Progenitor cell of endocrine pancreas (in vitro differentiated cells): ENCODE measurements around the gene EIF4G1. TPM values are rescaled to one million over a fixed set of nuclear protein-coding genes. Genes with fewer than 3 reads are reported as not detected.
A peak's percentile ranks its signal among the peaks of the same experiment; 100 is the strongest.

ENCODE experiments used
- DNase-seq: peaks from one replicate; pipeline ENCODE4 v3.0.0; 2021; ENCODE audit warnings: low spot score; ENCODE audit not compliant: unreplicated experiment
- H3K27ac Mint-ChIP-seq: 2 replicates; pipeline ENCODE4 v1.8.0; 2021; ENCODE audit warnings: mild to moderate bottlenecking, moderate library complexity, mixed read lengths
- H3K27me3 Mint-ChIP-seq: 2 replicates; pipeline ENCODE4 v1.8.0; 2021; ENCODE audit warnings: mixed read lengths
- H3K36me3 Mint-ChIP-seq: 2 replicates; pipeline ENCODE4 v1.8.0; 2022; ENCODE audit warnings: mixed read lengths; ENCODE audit not compliant: insufficient read depth
- H3K4me1 Mint-ChIP-seq: 2 replicates; pipeline ENCODE4 v1.8.0; 2021; ENCODE audit warnings: low read depth, mixed read lengths
- H3K4me3 Mint-ChIP-seq: 2 replicates; pipeline ENCODE4 v1.8.0; 2021; ENCODE audit warnings: low read depth, mild to moderate bottlenecking, moderate library complexity, mixed read lengths
- H3K9me3 Mint-ChIP-seq: 2 replicates; pipeline ENCODE4 v1.8.0; 2021; ENCODE audit warnings: low read depth, mixed read lengths
- total RNA-seq: library from RNA; stranded (reverse); gene quantifications from 2 replicates; pipeline ENCODE4 v1.2.1, GENCODE V29; 2021
- TF ChIP-seq, protein P1 (sequence below): fragments of 200-600 bp; sonication (generic); IDR thresholded peaks from one replicate; pipeline ENCODE4 v1.5.0; 2021; ENCODE audit warnings: antibody characterized with exemption, mild to moderate bottlenecking; ENCODE audit not compliant: unreplicated experiment

Gene EIF4G1
- total RNA-seq, 1 donor from 2014 or later = 341 TPM

DNA sequence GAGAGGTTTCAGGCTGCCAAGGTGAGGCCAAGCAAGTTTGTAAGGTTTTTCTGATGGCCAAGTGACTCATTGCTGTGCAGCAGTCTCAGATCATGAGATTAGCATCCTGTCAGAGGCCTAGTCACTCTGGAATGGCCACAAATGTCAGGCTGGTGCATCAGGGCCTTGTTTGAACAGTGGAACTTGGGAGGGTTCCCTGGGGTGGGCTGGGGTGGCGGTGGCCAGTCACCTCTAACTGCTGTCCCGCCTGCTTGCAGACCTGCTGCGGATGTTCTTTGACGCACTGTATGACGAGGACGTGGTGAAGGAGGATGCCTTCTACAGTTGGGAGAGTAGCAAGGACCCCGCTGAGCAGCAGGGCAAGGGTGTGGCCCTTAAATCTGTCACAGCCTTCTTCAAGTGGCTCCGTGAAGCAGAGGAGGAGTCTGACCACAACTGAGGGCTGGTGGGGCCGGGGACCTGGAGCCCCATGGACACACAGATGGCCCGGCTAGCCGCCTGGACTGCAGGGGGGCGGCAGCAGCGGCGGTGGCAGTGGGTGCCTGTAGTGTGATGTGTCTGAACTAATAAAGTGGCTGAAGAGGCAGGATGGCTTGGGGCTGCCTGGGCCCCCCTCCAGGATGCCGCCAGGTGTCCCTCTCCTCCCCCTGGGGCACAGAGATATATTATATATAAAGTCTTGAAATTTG lies 20.2 kb downstream of the EIF4G1 start:
- Mint-ChIP-seq H3K27ac (peak overlapping the region; percentile 94), H3K9me3 (no peaks in the 10 kb centered on the region), H3K27me3 (peaks cover 15% of the 10 kb centered on the region), H3K4me3 (peak overlapping the region; percentile 34), H3K4me1 (peaks cover 15% of the 10 kb centered on the region), H3K36me3 (peaks cover 21% of the 10 kb centered on the region)
- TF ChIP-seq, protein P1, sequence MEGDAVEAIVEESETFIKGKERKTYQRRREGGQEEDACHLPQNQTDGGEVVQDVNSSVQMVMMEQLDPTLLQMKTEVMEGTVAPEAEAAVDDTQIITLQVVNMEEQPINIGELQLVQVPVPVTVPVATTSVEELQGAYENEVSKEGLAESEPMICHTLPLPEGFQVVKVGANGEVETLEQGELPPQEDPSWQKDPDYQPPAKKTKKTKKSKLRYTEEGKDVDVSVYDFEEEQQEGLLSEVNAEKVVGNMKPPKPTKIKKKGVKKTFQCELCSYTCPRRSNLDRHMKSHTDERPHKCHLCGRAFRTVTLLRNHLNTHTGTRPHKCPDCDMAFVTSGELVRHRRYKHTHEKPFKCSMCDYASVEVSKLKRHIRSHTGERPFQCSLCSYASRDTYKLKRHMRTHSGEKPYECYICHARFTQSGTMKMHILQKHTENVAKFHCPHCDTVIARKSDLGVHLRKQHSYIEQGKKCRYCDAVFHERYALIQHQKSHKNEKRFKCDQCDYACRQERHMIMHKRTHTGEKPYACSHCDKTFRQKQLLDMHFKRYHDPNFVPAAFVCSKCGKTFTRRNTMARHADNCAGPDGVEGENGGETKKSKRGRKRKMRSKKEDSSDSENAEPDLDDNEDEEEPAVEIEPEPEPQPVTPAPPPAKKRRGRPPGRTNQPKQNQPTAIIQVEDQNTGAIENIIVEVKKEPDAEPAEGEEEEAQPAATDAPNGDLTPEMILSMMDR = no peak
- no peak for DNase-seq

DNA sequence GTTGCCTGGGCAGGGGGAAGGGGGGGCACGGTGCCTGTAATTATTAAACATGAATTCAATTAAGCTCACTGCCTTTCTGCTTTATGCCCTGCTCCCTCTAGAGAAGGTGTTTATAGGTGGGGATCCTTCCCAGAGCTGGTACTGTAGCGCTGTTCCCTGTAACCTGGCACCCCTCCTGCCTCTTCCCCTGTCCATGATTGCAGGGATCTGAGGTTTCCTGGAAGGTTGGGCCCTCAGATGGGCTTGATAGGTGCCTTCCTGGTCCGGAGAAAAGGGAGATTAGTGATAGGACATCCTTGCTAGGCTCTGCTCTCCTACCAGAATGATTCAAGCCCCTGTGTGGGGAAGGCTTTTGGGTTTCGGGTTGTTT lies 20.9 kb downstream of the EIF4G1 start:
- peak overlapping the region; percentile 96 for H3K27ac Mint-ChIP-seq
- H3K27me3 Mint-ChIP-seq = peaks cover 15% of the 10 kb centered on the region
- TF ChIP-seq, protein P1 = no peak
- H3K9me3 Mint-ChIP-seq = no peaks in the 10 kb centered on the region
- H3K36me3 Mint-ChIP-seq = peaks cover 18% of the 10 kb centered on the region
- H3K4me3 Mint-ChIP-seq = peak overlapping the region; percentile 84
- H3K4me1 Mint-ChIP-seq = peaks cover 15% of the 10 kb centered on the region
- DNase-seq = no peak

DNA sequence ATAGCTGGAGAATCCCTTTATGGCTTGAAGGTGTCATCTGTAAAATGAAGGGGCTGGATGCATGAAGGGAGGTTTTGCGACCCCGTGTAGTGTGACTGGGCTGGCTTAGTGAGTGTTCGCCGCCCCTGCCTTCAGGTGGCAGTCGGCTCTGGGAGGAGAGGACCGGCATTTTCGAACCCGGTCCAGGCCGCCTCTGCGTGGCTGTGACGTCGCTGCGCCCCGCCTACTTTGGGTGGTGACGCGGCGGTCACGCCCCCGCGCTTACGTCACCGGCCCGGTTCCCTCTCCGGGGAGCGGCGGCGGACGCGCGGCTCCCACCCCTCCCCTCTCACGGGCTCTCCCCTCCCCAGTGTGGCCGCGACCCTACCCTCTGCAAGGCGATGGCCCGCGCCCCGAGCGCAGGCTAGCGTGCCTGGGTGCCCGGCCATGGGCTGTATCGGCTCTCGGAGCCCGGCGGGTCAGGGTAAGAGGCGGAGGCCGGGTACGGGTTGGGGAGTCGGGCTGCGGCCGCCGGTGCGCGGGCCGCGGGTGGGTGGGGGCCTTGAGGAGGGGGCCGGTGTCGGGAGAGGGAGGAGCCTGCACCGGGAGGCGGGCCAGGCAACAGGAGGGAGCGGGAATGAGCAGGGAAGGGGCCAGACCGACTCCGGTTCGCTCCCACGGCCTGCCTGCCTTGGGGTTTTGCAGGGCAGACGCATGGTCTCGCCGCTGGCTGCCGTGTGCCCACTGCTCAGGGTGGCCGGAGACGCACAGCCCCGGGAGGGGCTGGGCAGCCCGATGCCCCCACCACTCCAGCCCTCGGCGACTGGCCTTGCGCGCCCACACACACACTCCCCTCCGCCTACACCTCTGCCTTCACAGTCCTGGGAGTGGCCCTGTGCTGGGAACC lies 21.5 kb downstream of the EIF4G1 start:
- peak; percentile 81 for DNase-seq
- peaks cover 15% of the 10 kb centered on the region for H3K4me1 Mint-ChIP-seq
- H3K27ac Mint-ChIP-seq = peak overlapping the region; percentile 97
- no peaks in the 10 kb centered on the region for H3K9me3 Mint-ChIP-seq
- H3K4me3 Mint-ChIP-seq = peak overlapping the region; percentile 84
- peaks cover 15% of the 10 kb centered on the region for H3K27me3 Mint-ChIP-seq
- H3K36me3 Mint-ChIP-seq = peaks cover 16% of the 10 kb centered on the region
- TF ChIP-seq, protein P1 = no peak

DNA sequence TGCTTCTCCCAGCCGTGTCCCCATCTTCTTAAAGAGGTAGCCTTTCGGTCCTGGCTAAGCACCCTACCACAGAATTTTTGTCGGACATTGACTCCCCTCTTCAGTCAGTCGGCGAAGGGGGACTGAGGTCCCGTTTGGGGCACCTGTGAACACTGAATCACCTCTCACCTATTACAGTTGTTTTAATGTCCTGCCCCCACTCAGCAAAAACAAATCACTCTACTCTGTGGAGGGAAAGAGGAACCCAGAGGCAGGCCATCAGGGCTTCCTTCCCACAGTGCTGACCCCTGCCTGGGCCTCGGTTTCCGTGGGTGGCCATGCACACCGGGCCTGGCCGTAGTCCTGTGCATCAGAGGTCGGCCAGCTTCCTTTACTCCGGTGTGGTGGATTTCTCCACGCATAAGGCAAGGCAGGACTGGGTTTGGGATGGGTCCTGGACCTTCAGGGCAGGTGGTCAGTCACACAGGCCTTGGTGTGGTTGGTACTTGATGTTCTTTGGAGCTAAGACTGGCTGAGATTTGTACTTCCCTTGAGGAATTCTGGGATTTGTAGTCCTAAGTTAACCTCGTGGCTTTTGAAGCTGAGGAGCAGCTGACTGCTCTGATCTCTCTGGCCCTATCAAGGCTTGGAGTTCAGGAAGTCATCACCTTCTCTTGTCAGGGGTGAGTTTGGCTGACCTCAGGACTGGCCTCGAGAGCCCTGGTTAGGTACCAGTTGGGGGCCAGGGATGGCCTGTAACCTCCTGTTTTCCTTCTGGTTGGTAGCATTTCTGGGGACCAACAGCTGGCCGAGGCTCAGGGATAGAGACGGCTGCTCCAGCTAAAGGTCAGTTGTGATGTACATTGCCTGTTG lies 22.4 kb downstream of the EIF4G1 start:
- DNase-seq = no peak
- Mint-ChIP-seq H3K4me1 (peaks cover 15% of the 10 kb centered on the region), H3K36me3 (peaks cover 14% of the 10 kb centered on the region), H3K4me3 (peak overlapping the region; percentile 84), H3K27ac (peak overlapping the region; percentile 97), H3K27me3 (peaks cover 15% of the 10 kb centered on the region), H3K9me3 (no peaks in the 10 kb centered on the region)
- TF ChIP-seq, protein P1 = no peak

DNA sequence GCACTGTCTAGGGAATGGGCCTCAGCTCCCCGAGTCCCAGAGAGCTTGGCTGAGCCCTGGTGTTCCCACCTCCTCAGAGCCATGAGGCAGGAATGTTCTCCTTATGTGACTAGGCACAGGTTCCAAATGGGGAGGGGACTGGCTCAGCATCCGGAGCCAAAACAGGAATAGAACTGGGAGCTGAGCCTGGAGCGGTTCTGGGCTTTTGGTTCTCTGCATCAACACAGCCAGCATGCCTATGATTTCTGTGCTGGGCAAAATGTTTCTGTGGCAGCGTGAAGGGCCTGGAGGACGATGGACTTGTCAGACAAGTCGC lies 23.0 kb downstream of the EIF4G1 start, which contains the start of gene FAM131A:
Gene FAM131A (plus strand): TSS at position 202 of the 316 bp plus-strand sequence. CDS start 31 bp downstream, at position 233.
- Mint-ChIP-seq H3K36me3 (peaks cover 14% of the 10 kb centered on the region), H3K9me3 (no peaks in the 10 kb centered on the region), H3K4me3 (peak within 1 kb of the TSS; percentile 84)

More for the DNA sequence above, 23.0 kb downstream of the EIF4G1 start, which contains the start of gene FAM131A:
- TF ChIP-seq, protein P1 = no peak
- Mint-ChIP-seq H3K4me1 (peaks cover 15% of the 10 kb centered on the region), H3K27me3 (peaks cover 15% of the 10 kb centered on the region), H3K27ac (peak within 1 kb of the TSS; percentile 97)
- DNase-seq = no peak
